Esophagus muscularis mucosa (tissue), 4 donors: ENCODE measurements around the gene PPP6R1. TPM values are rescaled to one million over a fixed set of nuclear protein-coding genes. Genes with fewer than 3 reads are reported as not detected.
"Not testable (repeated sequence)": the region's sequence is repeated elsewhere in the genome, so short reads cannot be mapped to it uniquely, and the experiment has no call there.

Experiments used
- DNase-seq: peaks from one replicate; pipeline ENCODE4 v3.0.0-alpha.2; 2017; ENCODE audit errors: extremely low spot score
- H3K27ac ChIP-seq, 4 donors: fragments of 200-600 bp; sonication (generic); replicated peaks in 1 of 4; 1 replicate in 3 of 4; 2 replicates in 1 of 4; pipeline ENCODE4 v1.5.1; 2016 to 2019; ENCODE audit warnings: mild to moderate bottlenecking in 1 of 4
- H3K27me3 ChIP-seq, 4 donors: fragments of 200-600 bp; sonication (generic); one replicate each; pipeline versions ENCODE4 v1.5.1 to v1.6.0; 2016 to 2019
- H3K36me3 ChIP-seq, 4 donors: fragments of 200-600 bp; sonication (generic); one replicate each; pipeline ENCODE4 v1.5.1; 2016 to 2019
- H3K4me1 ChIP-seq, 4 donors: fragments of 200-600 bp; sonication (generic); one replicate each; pipeline ENCODE4 v1.5.1; 2016 to 2019
- H3K4me3 ChIP-seq, 4 donors: fragments of 200-600 bp; sonication (generic); 1 replicate in 2 of 4; 2 replicates in 2 of 4; pipeline ENCODE4 v1.5.1; 2016 to 2019; ENCODE audit warnings: mild to moderate bottlenecking in 4 of 4, moderate library complexity in 1 of 4
- H3K9me3 ChIP-seq, 4 donors: fragments of 200-600 bp; sonication (generic); 1 replicate in 3 of 4; 2 replicates in 1 of 4; pipeline ENCODE4 v1.5.1; 2016 to 2019
- CTCF ChIP-seq, 3 experiments: fragments of 200-600 bp in 2 of 3; fragments of 450-650 bp in 1 of 3; sonication (generic) in 2 of 3; IDR thresholded peaks; one replicate each; pipeline ENCODE4 v1.5.1; 2017 to 2019; ENCODE audit warnings: antibody characterized with exemption in 3 of 3, mild to moderate bottlenecking in 2 of 3, moderate library complexity in 1 of 3
- EP300 ChIP-seq: sonication (generic); formaldehyde crosslinking; IDR thresholded peaks from one replicate; pipeline ENCODE4 v1.6.1; 2017; ENCODE audit warnings: antibody characterized with exemption
- POLR2A ChIP-seq: fragments of 450-650 bp; IDR thresholded peaks from one replicate; pipeline ENCODE4 v1.6.1; 2017; ENCODE audit warnings: antibody characterized with exemption, moderate library complexity, mild to moderate bottlenecking, low read depth
- POLR2AphosphoS5 ChIP-seq, 2 donors: sonication (generic); formaldehyde crosslinking; IDR thresholded peaks; one replicate each; pipeline ENCODE4 v1.6.1; 2017; ENCODE audit warnings: antibody characterized with exemption in 2 of 2
- WGBS: methylation state at CpG from one replicate; pipeline ENCODE4 v1.1.5; 2018; 5-methylcytosine and 5-hydroxymethylcytosine counted together
- intact Hi-C: fragments of 100-400 bp; cut with DNase I; formaldehyde crosslinking; loops from one replicate; pipeline ENCODE4 v1.15.1; 2023
- total RNA-seq, 4 donors: library from RNA; depleted of rRNA; stranded (reverse); fragments of >200 nt; gene quantifications; one replicate each; pipeline versions ENCODE4 v1.1.0 to v1.2.1, GENCODE V29; 2016

Gene PPP6R1
- total RNA-seq, 4 donors from 2014 or later: 37.4 to 75.5 (median 45.6) TPM

- peaks cover 0 to 8% (median 0%) of the 10 kb centered on the region in 4 donors for H3K4me1 ChIP-seq
- intact Hi-C loops: no loop called here
- TF ChIP-seq EP300 (no peak), POLR2AphosphoS5 (IDR thresholded peaks at IDR 0.05) (no peak), POLR2A (no peak), CTCF (IDR thresholded peaks at IDR 0.05) (no peak)
- no peak overlapping the region for H3K27ac ChIP-seq
- H3K9me3 ChIP-seq: no peaks in the 10 kb centered on the region
- H3K36me3 ChIP-seq: peaks cover 27 to 64% (median 61%) of the 10 kb centered on the region in 4 donors
- H3K27me3 ChIP-seq: no peaks in the 10 kb centered on the region
- DNase-seq: no peak
- H3K4me3 ChIP-seq: no peak overlapping the region
- 83% methylated on average over 13 of the region's 18 CpGs for WGBS
Observed at GRCh38 chr19:55226788-55227187, 32.0 kb downstream of the PPP6R1 start.

- Histone ChIP-seq H3K36me3 (peaks cover 21 to 59% (median 56%) of the 10 kb centered on the region in 4 donors), H3K4me1 (peaks cover 0 to 8% (median 0%) of the 10 kb centered on the region in 4 donors)
- WGBS: 94% methylated on average over 8 of the region's 9 CpGs
Observed at GRCh38 chr19:55226273-55226672, 32.5 kb downstream of the PPP6R1 start.

GRCh38 chr19:55225415-55225958, 33.3 kb downstream of the PPP6R1 start:
- H3K27me3 ChIP-seq: no peaks in the 10 kb centered on the region
- TF ChIP-seq POLR2AphosphoS5 (IDR thresholded peaks at IDR 0.05): no peak
- TF ChIP-seq EP300: no peak
- TF ChIP-seq POLR2A: no peak
- no peak for TF ChIP-seq CTCF (IDR thresholded peaks at IDR 0.05)
- no peak overlapping the region for H3K27ac ChIP-seq
- H3K4me3 ChIP-seq: no peak overlapping the region
- intact Hi-C loops: no loop called here
- H3K9me3 ChIP-seq: peaks cover 0 to 5% (median 0%) of the 10 kb centered on the region in 4 donors
- H3K36me3 ChIP-seq: peaks cover 14 to 51% (median 48%) of the 10 kb centered on the region in 4 donors
- 88% methylated on average over 6 of the region's 7 CpGs for WGBS
- no peak for DNase-seq
- H3K4me1 ChIP-seq: peaks cover 0 to 8% (median 0%) of the 10 kb centered on the region in 4 donors

More at GRCh38 chr19:55226273-55226672, 32.5 kb downstream of the PPP6R1 start:
- H3K27ac ChIP-seq: no peak overlapping the region
- no peak overlapping the region for H3K4me3 ChIP-seq
- H3K27me3 ChIP-seq: no peaks in the 10 kb centered on the region
- H3K9me3 ChIP-seq: no peaks in the 10 kb centered on the region
- no peak for DNase-seq
- TF ChIP-seq EP300 (no peak), CTCF (IDR thresholded peaks at IDR 0.05) (no peak), POLR2AphosphoS5 (IDR thresholded peaks at IDR 0.05) (no peak), POLR2A (no peak)
- intact Hi-C loops: no loop called here

GRCh38 chr19:55224679-55225414, 34.0 kb downstream of the PPP6R1 start:
- DNase-seq, H3K4me1 ChIP-seq, H3K4me3 ChIP-seq, H3K27ac ChIP-seq, H3K27me3 ChIP-seq, intact Hi-C loops, H3K9me3 ChIP-seq: not testable (repeated sequence)
- peaks cover 7 to 45% (median 41%) of the 10 kb centered on the region in 4 donors for H3K36me3 ChIP-seq
- 59% methylated on average over 2 of the region's 11 CpGs for WGBS

GRCh38 chr19:55224038-55224665, 34.7 kb downstream of the PPP6R1 start:
- no peak for TF ChIP-seq POLR2AphosphoS5 (IDR thresholded peaks at IDR 0.05)
- no peak for TF ChIP-seq EP300
- no peak for TF ChIP-seq POLR2A
- TF ChIP-seq CTCF (IDR thresholded peaks at IDR 0.05): no peak
- DNase-seq: no peak
- WGBS: 72% methylated on average over 21 of the region's 26 CpGs
- H3K27ac ChIP-seq: no peak overlapping the region
- no peaks in the 10 kb centered on the region for H3K27me3 ChIP-seq
- H3K9me3 ChIP-seq: peaks cover 0 to 7% (median 0%) of the 10 kb centered on the region in 4 donors
- H3K4me3 ChIP-seq: no peak overlapping the region
- H3K4me1 ChIP-seq: peaks cover 0 to 8% (median 0%) of the 10 kb centered on the region in 4 donors
- peaks cover under 1 to 38% (median 35%) of the 10 kb centered on the region in 4 donors for H3K36me3 ChIP-seq
- intact Hi-C loops: no loop called here
